ENCODE measurements around the gene IRAK3.
"Not testable (repeated sequence)": the region's sequence is repeated elsewhere in the genome, so short reads cannot be mapped to it uniquely, and the experiment has no call there.

IRAK3 gene

GRCh38 chr12:66262737-66263136 lies 73.7 kb downstream of the IRAK3 start:
- no peak for DNase-seq (ENCODE audit: low spot score)

GRCh38 chr12:66268562-66268961 lies 79.5 kb downstream of the IRAK3 start:
- DNase-seq (ENCODE audit: low spot score) = no peak

GRCh38 chr12:66269142-66269541 lies 80.1 kb downstream of the IRAK3 start:
- no peak for DNase-seq (ENCODE audit: low spot score)

- DNase-seq (ENCODE audit: low spot score) = peak; percentile 71
Measured at GRCh38 chr12:66269757-66270383, 80.9 kb downstream of the IRAK3 start.

- no peak for DNase-seq (ENCODE audit: low spot score)
Measured at GRCh38 chr12:66270613-66271012, 81.6 kb downstream of the IRAK3 start.

- no peak for DNase-seq (ENCODE audit: low spot score)
Measured at GRCh38 chr12:66272650-66273049, 83.6 kb downstream of the IRAK3 start.

GRCh38 chr12:66273147-66273546 lies 84.1 kb downstream of the IRAK3 start:
- no peak for DNase-seq (ENCODE audit: low spot score)

- DNase-seq (ENCODE audit: low spot score) = no peak
Measured at GRCh38 chr12:66275040-66275439, 86.0 kb downstream of the IRAK3 start.

- DNase-seq (ENCODE audit: low spot score) = peak; percentile 38
Measured at GRCh38 chr12:66279123-66279712, 90.2 kb downstream of the IRAK3 start.

GRCh38 chr12:66280561-66280960 lies 91.5 kb downstream of the IRAK3 start:
- DNase-seq (ENCODE audit: low spot score) = no peak

GRCh38 chr12:66282244-66282643 lies 93.2 kb downstream of the IRAK3 start:
- DNase-seq (ENCODE audit: low spot score) = no peak

GRCh38 chr12:66287275-66287674 lies 98.3 kb downstream of the IRAK3 start:
- no peak for DNase-seq (ENCODE audit: low spot score)

- DNase-seq (ENCODE audit: low spot score) = no peak
Measured at GRCh38 chr12:66288121-66288520, 99.1 kb downstream of the IRAK3 start.

- no peak for DNase-seq (ENCODE audit: low spot score)
Measured at GRCh38 chr12:66289485-66289884, 100.5 kb downstream of the IRAK3 start.

GRCh38 chr12:66290716-66291200 lies 101.7 kb downstream of the IRAK3 start:
- no peak for DNase-seq (ENCODE audit: low spot score)

- DNase-seq (ENCODE audit: low spot score) = no peak
Measured at GRCh38 chr12:66296176-66296683, 107.2 kb downstream of the IRAK3 start.

- no peak for DNase-seq (ENCODE audit: low spot score)
Measured at GRCh38 chr12:66297080-66297479, 108.1 kb downstream of the IRAK3 start.

- DNase-seq (ENCODE audit: low spot score) = no peak
Measured at GRCh38 chr12:66297923-66298322, 108.9 kb downstream of the IRAK3 start.

GRCh38 chr12:66301944-66302826 lies 113.2 kb downstream of the IRAK3 start, which contains the start of gene HELB:
Gene HELB, plus strand, starts transcription at chr12:66302493. Its CDS starts 111 bp downstream, at chr12:66302604.
- DNase-seq (ENCODE audit: low spot score) = peak; percentile 97

- DNase-seq (ENCODE audit: low spot score) = no peak
Measured at GRCh38 chr12:66302827-66303169, 113.8 kb downstream of the IRAK3 start.

GRCh38 chr12:66303316-66303804 lies 114.3 kb downstream of the IRAK3 start:
- DNase-seq (ENCODE audit: low spot score) = not testable (repeated sequence)
